HepG2 (cell line): ENCODE data around the gene FAM193A. TPM values are rescaled to one million over a fixed set of nuclear protein-coding genes. Genes with fewer than 3 reads are reported as not detected.

Source experiments
- ADNP ChIP-seq: sonication (generic); formaldehyde crosslinking; IDR thresholded peaks from 2 replicates; pipeline ENCODE4 v1.4.0; 2020; ENCODE audit warnings: missing genetic modification reagents
- ATRX ChIP-seq: sonication (generic); formaldehyde crosslinking; IDR thresholded peaks from 2 replicates; pipeline ENCODE4 v1.4.0; 2020; ENCODE audit warnings: missing genetic modification reagents, borderline replicate concordance
- CSRNP1 ChIP-seq: sonication (generic); formaldehyde crosslinking; IDR thresholded peaks from 2 replicates; pipeline ENCODE4 v1.8.1; 2023; ENCODE audit warnings: mild to moderate bottlenecking, missing genetic modification reagents
- DNMT3B ChIP-seq: conservative IDR thresholded peaks from 2 replicates; pipeline ENCODE4 v1.6.1; 2016; ENCODE audit warnings: missing biosample characterization, control low read depth
- DR1 ChIP-seq: sonication (generic); formaldehyde crosslinking; IDR thresholded peaks from 2 replicates; pipeline ENCODE4 v1.8.0; 2021; ENCODE audit warnings: mild to moderate bottlenecking, missing genetic modification reagents, inconsistent platforms
- GATAD1 ChIP-seq: IDR thresholded peaks from 2 replicates; pipeline ENCODE4 v1.6.1; 2016; ENCODE audit warnings: missing genetic modification reagents, missing compliant biosample characterization
- MTF2 ChIP-seq: sonication (generic); formaldehyde crosslinking; IDR thresholded peaks from 2 replicates; pipeline ENCODE4 v1.5.0; 2020; ENCODE audit warnings: missing genetic modification reagents, borderline replicate concordance
- PAWR ChIP-seq: sonication (generic); formaldehyde crosslinking; IDR thresholded peaks from 2 replicates; pipeline ENCODE4 v1.4.0; 2020; ENCODE audit warnings: missing genetic modification reagents, mild to moderate bottlenecking, borderline replicate concordance
- POLR2AphosphoS5 ChIP-seq: IDR thresholded peaks from 2 replicates; pipeline ENCODE4 v1.6.1; 2012; ENCODE audit warnings: low read depth, low read length
- RELA ChIP-seq: sonication (generic); formaldehyde crosslinking; IDR thresholded peaks from 2 replicates; pipeline ENCODE4 v1.4.0; 2020; ENCODE audit warnings: missing genetic modification reagents
- SP140L ChIP-seq: sonication (generic); formaldehyde crosslinking; IDR thresholded peaks from 2 replicates; pipeline ENCODE4 v1.4.0; 2020; ENCODE audit warnings: missing genetic modification reagents, borderline replicate concordance
- SRSF9 ChIP-seq: fragments of 200-400 bp; formaldehyde crosslinking; IDR thresholded peaks from 2 replicates; pipeline ENCODE4 v1.6.1; 2018; ENCODE audit warnings: borderline replicate concordance, mild to moderate bottlenecking, low read depth, low read length; ENCODE audit not compliant: insufficient read depth, poor library complexity, severe bottlenecking
- WIZ ChIP-seq: sonication (generic); formaldehyde crosslinking; IDR thresholded peaks from 2 replicates; pipeline ENCODE4 v1.5.1; 2020; ENCODE audit warnings: mild to moderate bottlenecking, missing genetic modification reagents
- ZNF101 ChIP-seq: sonication (generic); formaldehyde crosslinking; IDR thresholded peaks from 2 replicates; pipeline ENCODE4 v1.4.0; 2020; ENCODE audit warnings: mild to moderate bottlenecking, low read depth, missing genetic modification reagents, borderline replicate concordance
- ZNF121 ChIP-seq: sonication (generic); formaldehyde crosslinking; IDR thresholded peaks from 2 replicates; pipeline ENCODE4 v1.5.0; 2020; ENCODE audit warnings: mild to moderate bottlenecking, missing genetic modification reagents
- ZNF18 ChIP-seq: sonication (generic); formaldehyde crosslinking; IDR thresholded peaks from 2 replicates; pipeline ENCODE4 v1.8.0; 2022; ENCODE audit warnings: mild to moderate bottlenecking, missing genetic modification reagents; ENCODE audit not compliant: insufficient replicate concordance
- ZNF274 ChIP-seq: sonication (generic); formaldehyde crosslinking; IDR thresholded peaks from 2 replicates; pipeline ENCODE4 v1.5.1; 2020; ENCODE audit warnings: mild to moderate bottlenecking, missing genetic modification reagents
- ZNF431 ChIP-seq: sonication (generic); formaldehyde crosslinking; IDR thresholded peaks from 2 replicates; pipeline ENCODE4 v1.9.0; 2022; ENCODE audit warnings: missing genetic modification reagents, low read depth, mild to moderate bottlenecking, borderline replicate concordance
- ZNF446 ChIP-seq: sonication (generic); formaldehyde crosslinking; IDR thresholded peaks from 2 replicates; pipeline ENCODE4 v1.5.0; 2020; ENCODE audit warnings: mild to moderate bottlenecking, missing genetic modification reagents
- ZNF513 ChIP-seq: sonication (generic); formaldehyde crosslinking; conservative IDR thresholded peaks from 2 replicates; pipeline ENCODE4 v1.5.0; 2020; ENCODE audit warnings: missing genetic modification reagents
- ZNF598 ChIP-seq: sonication (generic); formaldehyde crosslinking; IDR thresholded peaks from 2 replicates; pipeline ENCODE4 v1.5.1; 2020; ENCODE audit warnings: mild to moderate bottlenecking, missing genetic modification reagents, borderline replicate concordance
- ZNF709 ChIP-seq: sonication (generic); formaldehyde crosslinking; IDR thresholded peaks from 2 replicates; pipeline ENCODE4 v1.5.0; 2020; ENCODE audit warnings: mild to moderate bottlenecking, missing genetic modification reagents
- ZNF740 ChIP-seq: sonication (generic); formaldehyde crosslinking; IDR thresholded peaks from 2 replicates; pipeline ENCODE4 v1.4.0; 2020; ENCODE audit warnings: missing genetic modification reagents
- ZSCAN21 ChIP-seq: sonication (generic); formaldehyde crosslinking; IDR thresholded peaks from 2 replicates; pipeline ENCODE4 v1.8.0; 2022; ENCODE audit warnings: mild to moderate bottlenecking, missing genetic modification reagents, moderate library complexity, borderline replicate concordance
- polyA plus RNA-seq, 8 experiments: library from polyadenylated mRNA; depleted of rRNA in 3 of 8; stranded (reverse) in 7 of 8; unstranded in 1 of 8; fragments of >200 nt; fragmentation: Illumina TruSeq in 4 of 8; extraction: Trizol in 4 of 8; gene quantifications; 2 replicates each; pipeline versions ENCODE4 v1.2.1 to v1.2.3, GENCODE V29; 2011 to 2016; ENCODE audit warnings: low read depth in 4 of 8, missing spikeins in 1 of 8, mixed read lengths in 1 of 8; ENCODE audit not compliant: insufficient read depth in 1 of 8
- total RNA-seq, 5 experiments: library from RNA; depleted of rRNA; stranded (reverse); fragments of >200 nt; fragmentation: Illumina TruSeq; extraction: Trizol; gene quantifications; 2 replicates each; pipeline ENCODE4 v1.2.3, GENCODE V29; 2016; ENCODE audit warnings: low read depth in 1 of 5

Gene FAM193A
- total and polyA plus RNA-seq, 2 of the 13 experiments (the other 11 are each of a cell fraction or from before 2014, with no cell fraction given) = 5.7 to 8.7 TPM

- TF ChIP-seq ZNF740 (CRISPR knock-in tag) = no peak
- no peak for TF ChIP-seq ZNF101 (CRISPR knock-in tag)
- TF ChIP-seq MTF2 (CRISPR knock-in tag) = no peak
- no peak for TF ChIP-seq WIZ (CRISPR knock-in tag)
- no peak for TF ChIP-seq RELA
- TF ChIP-seq ZSCAN21 (CRISPR knock-in tag) = peak; percentile 77; the same call in 1 of the 2 replicates
- no peak for TF ChIP-seq SP140L (CRISPR knock-in tag)
- TF ChIP-seq SRSF9 = no peak
- 0 out of 2 replicates have a peak, but pooled peaks have one; percentile 14 for TF ChIP-seq ZNF598 (CRISPR knock-in tag)
- TF ChIP-seq PAWR (CRISPR knock-in tag) = no peak
- TF ChIP-seq ZNF709 (CRISPR knock-in tag) = 0 out of 2 replicates have a peak, but pooled peaks have one; percentile 54
- TF ChIP-seq DNMT3B = no peak
- no peak for TF ChIP-seq ZNF446 (CRISPR knock-in tag)
- no peak; the same call in 1 of the 2 replicates for TF ChIP-seq CSRNP1 (CRISPR knock-in tag)
- TF ChIP-seq ZNF513 (CRISPR knock-in tag) = no peak
- TF ChIP-seq ZNF18 = no peak
- TF ChIP-seq ZNF121 (CRISPR knock-in tag) = peak; percentile 39; the same call in 1 of the 2 replicates
- TF ChIP-seq ZNF431 (CRISPR knock-in tag) = 0 out of 2 replicates have a peak, but pooled peaks have one; percentile 27
- TF ChIP-seq ADNP = 0 out of 2 replicates have a peak, but pooled peaks have one; percentile 22
- peak; percentile 50; the same call in 1 of the 2 replicates for TF ChIP-seq POLR2AphosphoS5
- no peak for TF ChIP-seq ZNF274 (CRISPR knock-in tag)
- TF ChIP-seq ATRX (CRISPR knock-in tag) = no peak
- TF ChIP-seq GATAD1 (CRISPR knock-in tag) = no peak
- no peak for TF ChIP-seq DR1 (CRISPR knock-in tag)
Measured at GRCh38 chr4:2761035-2761923, 224.8 kb downstream of the FAM193A start (continued).
